ENCODE results near the gene ALKBH5.

The ALKBH5 gene

GRCh38 chr17:18145811-18146210 lies 37.8 kb upstream of the ALKBH5 start:
- no peak for TF ChIP-seq CTCF (IDR thresholded peaks at IDR 0.05; ENCODE audit: insufficient read depth, low read length, missing control alignments)
- no peak overlapping the region for H3K4me3 ChIP-seq (ENCODE audit: low read depth, low read length)
- ChIA-PET CTCF (interaction anchor here (1.3 to 2.6 kb wide), 2 partner anchors 8 to 10 kb away, joined by 3 to 11 read pairs; no protein-coding TSS in a partner anchor), POLR2A (no interaction called here)
- no peak for DNase-seq (ENCODE audit: low read depth, low spot score)

DNA sequence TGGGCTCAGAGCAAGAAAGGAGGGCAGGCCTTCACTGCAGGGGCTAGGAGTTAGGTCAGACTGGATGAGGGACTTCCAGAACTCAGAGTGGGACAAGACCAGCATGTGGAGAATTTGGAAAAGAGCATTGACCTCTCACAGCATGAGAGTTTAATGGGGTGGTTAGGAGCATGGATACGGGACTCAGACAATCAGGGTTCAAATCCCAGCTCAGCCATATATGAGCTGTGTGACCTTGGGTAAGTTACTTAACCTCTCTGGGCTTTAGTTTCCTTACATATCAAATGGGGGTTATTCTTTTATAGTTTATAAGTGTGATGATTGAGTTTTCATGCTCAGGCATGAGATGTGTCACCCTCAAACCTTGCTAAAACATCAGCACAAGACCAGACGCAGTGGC lies 37.4 kb upstream of the ALKBH5 start:
- ChIA-PET CTCF (interaction anchor here (0.5 to 2.6 kb wide), 3 partner anchors 8 to 464 kb away, joined by 3 to 11 read pairs (median 3); no protein-coding TSS in a partner anchor), POLR2A (no interaction called here)
- no peak overlapping the region for H3K4me3 ChIP-seq (ENCODE audit: low read depth, low read length)
- no peak for DNase-seq (ENCODE audit: low read depth, low spot score)
- TF ChIP-seq CTCF (IDR thresholded peaks at IDR 0.05; ENCODE audit: insufficient read depth, low read length, missing control alignments), result no peak

- ChIA-PET CTCF (interaction anchor here (0.5 to 2.6 kb wide), 3 partner anchors 9 to 464 kb away, joined by 3 to 11 read pairs (median 3); no protein-coding TSS in a partner anchor), POLR2A (no interaction called here)
- TF ChIP-seq CTCF (IDR thresholded peaks at IDR 0.05; ENCODE audit: insufficient read depth, low read length, missing control alignments), result no peak
- DNase-seq (ENCODE audit: low read depth, low spot score), result no peak
- H3K4me3 ChIP-seq (ENCODE audit: low read depth, low read length), result no peak overlapping the region
Measured at GRCh38 chr17:18146980-18147379, 36.6 kb upstream of the ALKBH5 start.

DNA sequence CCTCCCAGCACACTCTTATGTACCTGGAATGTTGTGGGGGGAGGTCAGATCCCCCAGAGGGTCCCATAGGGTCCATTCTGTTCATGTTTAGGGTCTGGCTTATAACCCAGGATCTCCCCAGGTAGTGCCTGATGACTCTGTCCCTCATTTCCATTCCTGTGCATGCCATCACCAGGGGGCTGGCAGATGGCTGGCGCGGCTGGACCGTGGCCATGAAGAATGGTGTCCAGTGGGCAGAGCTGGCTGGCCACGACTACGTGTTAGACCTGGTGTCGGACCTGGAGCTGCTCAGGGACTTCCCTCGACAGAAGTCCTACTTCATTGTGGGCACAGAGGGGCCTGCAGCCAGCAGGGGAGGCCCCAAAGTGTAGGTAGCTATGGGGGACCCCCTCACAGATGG lies 35.0 kb upstream of the ALKBH5 start:
- H3K4me3 ChIP-seq (ENCODE audit: low read depth, low read length), result no peak overlapping the region
- DNase-seq (ENCODE audit: low read depth, low spot score), result no peak
- POLR2A ChIA-PET, result interaction anchor here (0.6 kb wide), 1 partner anchor 12 kb away, joined by 4 read pairs; no protein-coding TSS in a partner anchor
- TF ChIP-seq CTCF (IDR thresholded peaks at IDR 0.05; ENCODE audit: insufficient read depth, low read length, missing control alignments), result no peak
- CTCF ChIA-PET, result interaction anchor here (1.1 to 1.2 kb wide), 3 partner anchors 9 to 19 kb away, joined by 3 to 5 read pairs (median 5); no protein-coding TSS in a partner anchor

DNA sequence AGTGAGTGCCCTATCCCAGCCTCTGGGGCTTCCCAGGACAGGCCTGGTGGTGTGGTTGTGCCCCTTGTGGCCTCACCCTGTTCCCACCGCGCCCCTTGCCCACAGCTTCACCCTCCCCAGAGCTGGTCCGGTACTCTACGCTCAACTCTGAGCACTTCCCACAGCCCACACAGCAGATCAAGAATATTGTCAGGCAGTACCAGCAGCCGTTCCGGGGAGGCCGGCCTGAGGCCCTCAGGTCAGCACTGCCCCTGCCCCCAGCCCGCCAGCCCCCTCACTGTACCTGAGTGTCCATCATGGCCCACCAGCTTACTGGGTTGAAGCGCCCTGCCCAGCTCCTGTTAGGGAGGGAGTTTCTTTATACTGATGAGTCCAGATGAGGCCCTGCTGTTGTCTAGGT lies 32.3 kb upstream of the ALKBH5 start:
- POLR2A ChIA-PET, result no interaction called here

DNA sequence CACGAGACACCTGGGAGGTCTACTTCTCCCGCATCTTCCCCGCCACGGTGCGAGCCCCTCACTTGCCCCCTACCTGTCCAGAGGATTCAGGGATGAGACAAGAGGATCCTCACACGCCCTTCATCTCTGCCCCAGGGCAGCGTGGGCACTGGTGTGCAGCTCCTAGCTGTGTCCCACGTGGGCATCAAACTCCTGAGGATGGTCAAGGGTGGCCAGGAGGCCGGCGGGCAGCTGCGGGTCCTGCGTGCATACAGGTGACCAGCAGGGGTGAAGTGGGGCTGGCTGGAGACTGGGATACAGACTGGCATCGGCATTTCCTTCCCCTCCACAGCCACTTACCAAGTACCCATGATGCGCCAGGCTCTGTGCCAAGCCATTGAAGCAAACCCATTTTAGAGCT lies 28.4 kb upstream of the ALKBH5 start:
- no peak overlapping the region for H3K4me3 ChIP-seq (ENCODE audit: low read depth, low read length)
- TF ChIP-seq CTCF (IDR thresholded peaks at IDR 0.05; ENCODE audit: insufficient read depth, low read length, missing control alignments), result no peak
- CTCF ChIA-PET, result interaction anchor here (1.6 to 6.0 kb wide), 2 partner anchors 9 to 15 kb away, joined by 11 to 67 read pairs; no protein-coding TSS in a partner anchor
- POLR2A ChIA-PET, result no interaction called here
- DNase-seq (ENCODE audit: low read depth, low spot score), result no peak

More for the DNA sequence above, 32.3 kb upstream of the ALKBH5 start:
- CTCF ChIA-PET, result interaction anchor here (6.0 kb wide), 1 partner anchor 11 kb away, joined by 67 read pairs; no protein-coding TSS in a partner anchor
- no peak for TF ChIP-seq CTCF (IDR thresholded peaks at IDR 0.05; ENCODE audit: insufficient read depth, low read length, missing control alignments)
- H3K4me3 ChIP-seq (ENCODE audit: low read depth, low read length), result no peak overlapping the region
- DNase-seq (ENCODE audit: low read depth, low spot score), result no peak

Measured in AG04449 (cell line).